ENCODE measurements around the gene TXNDC16. TPM values are rescaled to one million over a fixed set of nuclear protein-coding genes. Genes with fewer than 3 reads are reported as not detected.

Gene TXNDC16
- total RNA-seq, 2 experiments from 2014 or later: 5.7 to 6.8 TPM

DNA sequence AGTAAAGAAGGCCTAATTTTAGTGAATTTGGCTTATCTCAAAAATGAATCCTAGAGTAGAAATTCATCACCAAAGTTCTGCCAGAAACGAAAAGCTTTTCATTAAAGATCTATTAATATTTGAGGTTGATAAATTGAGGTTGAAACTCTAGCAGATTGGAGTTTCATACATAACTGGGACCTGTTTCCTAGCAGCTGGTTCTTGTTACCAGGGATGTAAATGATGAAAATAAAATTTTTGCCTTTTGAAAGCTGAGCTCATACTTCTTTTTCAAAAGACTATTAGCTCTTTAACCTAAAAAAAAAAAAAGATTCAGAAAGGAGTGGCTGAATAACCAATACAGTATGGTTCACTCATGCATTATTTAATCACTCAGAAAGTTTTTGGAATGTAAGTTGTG lies 139.9 kb downstream of the TXNDC16 start:
- peak overlapping the region; percentile 91 for H3K27ac Mint-ChIP-seq
- ChIA-PET CTCF (interaction anchor here (1.0 to 2.0 kb wide), 4 partner anchors 8 to 95 kb away, joined by 3 to 12 read pairs (median 4); no protein-coding TSS in a partner anchor), POLR2A (interaction anchor here (1.2 to 1.8 kb wide), 2 partner anchors 9 to 12 kb away, joined by 3 to 7 read pairs; no protein-coding TSS in a partner anchor)
- H3K4me3 Mint-ChIP-seq: no peak overlapping the region
- H3K27me3 Mint-ChIP-seq: no peaks in the 10 kb centered on the region
- ATAC-seq (no peak), DNase-seq (no peak)
- H3K4me1 Mint-ChIP-seq (ENCODE audit: low read depth): peaks cover 53% of the 10 kb centered on the region
- TF ChIP-seq, protein P1, sequence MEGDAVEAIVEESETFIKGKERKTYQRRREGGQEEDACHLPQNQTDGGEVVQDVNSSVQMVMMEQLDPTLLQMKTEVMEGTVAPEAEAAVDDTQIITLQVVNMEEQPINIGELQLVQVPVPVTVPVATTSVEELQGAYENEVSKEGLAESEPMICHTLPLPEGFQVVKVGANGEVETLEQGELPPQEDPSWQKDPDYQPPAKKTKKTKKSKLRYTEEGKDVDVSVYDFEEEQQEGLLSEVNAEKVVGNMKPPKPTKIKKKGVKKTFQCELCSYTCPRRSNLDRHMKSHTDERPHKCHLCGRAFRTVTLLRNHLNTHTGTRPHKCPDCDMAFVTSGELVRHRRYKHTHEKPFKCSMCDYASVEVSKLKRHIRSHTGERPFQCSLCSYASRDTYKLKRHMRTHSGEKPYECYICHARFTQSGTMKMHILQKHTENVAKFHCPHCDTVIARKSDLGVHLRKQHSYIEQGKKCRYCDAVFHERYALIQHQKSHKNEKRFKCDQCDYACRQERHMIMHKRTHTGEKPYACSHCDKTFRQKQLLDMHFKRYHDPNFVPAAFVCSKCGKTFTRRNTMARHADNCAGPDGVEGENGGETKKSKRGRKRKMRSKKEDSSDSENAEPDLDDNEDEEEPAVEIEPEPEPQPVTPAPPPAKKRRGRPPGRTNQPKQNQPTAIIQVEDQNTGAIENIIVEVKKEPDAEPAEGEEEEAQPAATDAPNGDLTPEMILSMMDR (IDR thresholded peaks at IDR 0.05): no peak
- intact Hi-C loops (cut with micrococcal nuclease): no loop called here
- H3K9me3 Mint-ChIP-seq: no peaks in the 10 kb centered on the region
- peaks cover 7% of the 10 kb centered on the region for H3K36me3 Mint-ChIP-seq (ENCODE audit: low read depth)

DNA sequence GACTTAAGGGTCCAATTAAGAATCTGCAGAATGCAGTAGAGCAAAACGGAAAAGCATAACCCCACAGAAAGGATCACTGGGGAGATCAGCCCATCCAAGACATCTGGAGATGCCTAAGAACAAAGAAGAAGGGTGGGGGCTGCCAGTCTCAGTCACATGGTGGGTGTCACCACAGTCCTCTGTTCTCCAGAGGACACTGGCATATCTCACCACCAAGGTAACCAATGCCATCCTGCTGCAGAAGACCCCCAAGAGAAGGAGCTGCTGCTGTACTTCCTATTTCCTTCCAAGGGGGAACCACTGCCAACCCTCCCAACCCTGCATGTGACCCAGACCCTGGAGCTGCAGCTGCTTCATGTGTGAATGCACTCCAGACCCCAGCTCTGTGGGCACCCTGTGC lies 147.0 kb downstream of the TXNDC16 start:
- peaks cover 5% of the 10 kb centered on the region for H3K27me3 Mint-ChIP-seq
- peaks cover 53% of the 10 kb centered on the region for H3K4me1 Mint-ChIP-seq (ENCODE audit: low read depth)
- ChIA-PET CTCF (interaction anchor here (0.8 to 4.8 kb wide), 3 partner anchors 12 to 106 kb away, joined by 3 to 26 read pairs (median 8); no protein-coding TSS in a partner anchor), POLR2A (interaction anchor here (0.7 to 0.9 kb wide), 2 partner anchors 11 to 27 kb away, joined by 3 to 4 read pairs; no protein-coding TSS in a partner anchor)
- DNase-seq (no peak), ATAC-seq (no peak)
- intact Hi-C loops (cut with micrococcal nuclease): no loop called here
- no peaks in the 10 kb centered on the region for H3K36me3 Mint-ChIP-seq (ENCODE audit: low read depth)
- no peak overlapping the region for H3K27ac Mint-ChIP-seq
- TF ChIP-seq, protein P1 (IDR thresholded peaks at IDR 0.05): no peak
- H3K4me3 Mint-ChIP-seq: no peak overlapping the region
- H3K9me3 Mint-ChIP-seq: no peaks in the 10 kb centered on the region

DNA sequence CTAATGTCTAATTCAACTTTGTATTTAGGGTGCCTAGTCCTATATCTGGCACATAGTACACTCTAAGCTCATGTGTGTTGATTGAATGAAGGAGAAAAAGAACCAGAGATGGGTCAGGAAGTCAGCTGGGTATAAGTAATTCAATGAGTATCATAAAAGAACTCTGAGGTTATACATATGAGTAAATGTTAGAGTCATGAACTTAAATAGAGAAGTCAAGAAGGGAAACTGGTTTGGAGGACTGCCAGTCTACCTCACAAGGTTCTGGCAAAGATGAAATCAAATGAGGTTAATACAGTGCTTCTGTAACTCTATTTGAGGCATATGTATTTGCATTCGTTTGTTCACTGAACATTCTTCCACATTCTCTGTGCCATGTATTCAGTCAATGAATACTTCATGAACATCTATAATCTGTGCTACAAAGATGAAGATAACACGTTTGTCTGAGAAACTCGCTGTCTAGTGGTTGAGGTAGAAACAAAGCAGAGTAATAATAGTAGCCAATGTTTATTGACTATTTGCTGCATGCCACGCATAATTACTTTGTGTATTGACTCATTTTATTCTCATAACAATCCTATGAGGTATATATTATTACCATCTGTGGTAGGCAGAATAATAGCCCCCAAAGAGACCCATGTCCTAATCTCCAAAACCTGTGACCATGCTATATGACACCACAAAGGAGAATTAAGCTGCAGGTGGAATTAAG lies 149.3 kb downstream of the TXNDC16 start:
- POLR2A ChIA-PET: interaction anchor here (1.3 kb wide), 1 partner anchor 10 kb away, joined by 7 read pairs; no protein-coding TSS in a partner anchor
- ATAC-seq (peak; percentile 87), DNase-seq (peak; percentile 74)
- Mint-ChIP-seq H3K4me1 (ENCODE audit: low read depth) (peaks cover 54% of the 10 kb centered on the region), H3K27ac (peak overlapping the region; percentile 32), H3K36me3 (ENCODE audit: low read depth) (no peaks in the 10 kb centered on the region), H3K27me3 (peaks cover 5% of the 10 kb centered on the region), H3K4me3 (no peak overlapping the region), H3K9me3 (no peaks in the 10 kb centered on the region)
- intact Hi-C loops (cut with micrococcal nuclease): loop anchor here (5.0 kb wide), 2 partner anchors 51 to 76 kb away; no protein-coding TSS in a partner anchor
- CTCF ChIA-PET: interaction anchor here (0.7 to 4.8 kb wide), 4 partner anchors 41 to 103 kb away, joined by 3 to 26 read pairs (median 4); no protein-coding TSS in a partner anchor
- TF ChIP-seq, protein P1 (IDR thresholded peaks at IDR 0.05): no peak

DNA sequence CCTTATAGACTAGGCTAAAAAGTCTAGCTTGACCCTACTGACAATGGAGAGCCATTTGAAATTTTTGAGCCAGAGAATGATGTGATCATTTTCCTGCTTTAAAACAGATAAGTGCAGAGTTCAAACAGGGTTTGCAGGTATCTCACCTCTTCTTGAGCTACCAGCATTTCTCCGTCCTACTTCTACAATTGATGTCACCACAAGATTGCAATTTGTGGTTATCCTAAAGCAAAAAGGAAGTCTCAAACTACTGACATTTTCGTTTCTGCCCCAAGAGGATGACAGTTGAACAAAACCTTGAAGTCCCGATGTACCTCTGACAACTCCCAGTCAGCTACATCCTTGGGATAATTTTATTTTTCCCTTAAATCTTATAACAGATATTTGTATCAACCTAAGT lies 151.5 kb downstream of the TXNDC16 start:
- no peak overlapping the region for H3K4me3 Mint-ChIP-seq
- H3K4me1 Mint-ChIP-seq (ENCODE audit: low read depth): peaks cover 51% of the 10 kb centered on the region

More for the DNA sequence above, 151.5 kb downstream of the TXNDC16 start:
- TF ChIP-seq, protein P1 (IDR thresholded peaks at IDR 0.05): no peak
- H3K27me3 Mint-ChIP-seq: peaks cover 5% of the 10 kb centered on the region
- intact Hi-C loops (cut with micrococcal nuclease): loop anchor here (5.0 kb wide), 2 partner anchors 49 to 74 kb away; no protein-coding TSS in a partner anchor
- ChIA-PET POLR2A (interaction anchor here (1.1 to 1.7 kb wide), 6 partner anchors 12 to 296 kb away, joined by 3 to 4 read pairs (median 4); no protein-coding TSS in a partner anchor), CTCF (interaction anchor here (0.8 to 3.5 kb wide), 12 partner anchors 9 to 102 kb away, joined by 3 to 12 read pairs (median 4); no protein-coding TSS in a partner anchor)
- no peak overlapping the region for H3K27ac Mint-ChIP-seq
- DNase-seq (no peak), ATAC-seq (peak; percentile 24)
- peaks cover 1% of the 10 kb centered on the region for H3K9me3 Mint-ChIP-seq
- no peaks in the 10 kb centered on the region for H3K36me3 Mint-ChIP-seq (ENCODE audit: low read depth)

All from activated CD8-positive, alpha-beta T cell treated with anti-CD3 and anti-CD28 coated beads for 36 hours (primary cell).